HepG2 (cell line): ENCODE measurements around the gene ZNF213.

Experiments used
- FOSL1 ChIP-seq: sonication (generic); formaldehyde crosslinking; IDR thresholded peaks from 2 replicates; pipeline ENCODE4 v1.9.0; 2021; ENCODE audit warnings: missing genetic modification reagents, borderline replicate concordance
- MEIS2 ChIP-seq: sonication (generic); formaldehyde crosslinking; IDR thresholded peaks from 2 replicates; pipeline ENCODE4 v1.9.0; 2021; ENCODE audit warnings: mild to moderate bottlenecking, missing genetic modification reagents
- POLR2AphosphoS5 ChIP-seq: IDR thresholded peaks from 2 replicates; pipeline ENCODE4 v1.6.1; 2012; ENCODE audit warnings: low read depth, low read length
- RAD21 ChIP-seq: fragments of 450-650 bp; formaldehyde crosslinking; IDR thresholded peaks from 2 replicates; pipeline ENCODE4 v1.5.0; 2020; ENCODE audit warnings: mild to moderate bottlenecking
- SSRP1 ChIP-seq: IDR thresholded peaks from 2 replicates; pipeline ENCODE4 v1.6.1; 2016; ENCODE audit warnings: control low read depth
- SUZ12 ChIP-seq: fragments of 150-350 bp; IDR thresholded peaks from 2 replicates; pipeline ENCODE4 v1.6.1; 2014; ENCODE audit warnings: low read depth, low read length
- ZBTB21 ChIP-seq: sonication (generic); formaldehyde crosslinking; IDR thresholded peaks from 2 replicates; pipeline ENCODE4 v1.4.0; 2020; ENCODE audit warnings: missing genetic modification reagents
- ZNF207 ChIP-seq: fragments of 450-650 bp; IDR thresholded peaks from 2 replicates; pipeline ENCODE4 v1.6.1; 2016; ENCODE audit warnings: antibody characterized with exemption, borderline replicate concordance
- ZNF274 ChIP-seq: sonication (generic); formaldehyde crosslinking; IDR thresholded peaks from 2 replicates; pipeline ENCODE4 v1.5.1; 2020; ENCODE audit warnings: mild to moderate bottlenecking, missing genetic modification reagents
- ZNF350 ChIP-seq: sonication (generic); formaldehyde crosslinking; IDR thresholded peaks from 2 replicates; pipeline ENCODE4 v1.4.0; 2020; ENCODE audit warnings: mild to moderate bottlenecking, low read depth, missing genetic modification reagents, borderline replicate concordance
- TF ChIP-seq, protein P1 (sequence below): sonication (generic); formaldehyde crosslinking; IDR thresholded peaks from 2 replicates; pipeline ENCODE4 v1.5.0; 2020; ENCODE audit warnings: mild to moderate bottlenecking, missing genetic modification reagents, moderate library complexity
- TF ChIP-seq, protein P2 (sequence below): sonication (generic); formaldehyde crosslinking; IDR thresholded peaks from 2 replicates; pipeline ENCODE4 v1.5.1; 2020; ENCODE audit warnings: mild to moderate bottlenecking, missing genetic modification reagents, moderate library complexity
- TF ChIP-seq, protein P3 (sequence below): sonication (generic); formaldehyde crosslinking; IDR thresholded peaks from 2 replicates; pipeline ENCODE4 v1.5.1; 2020; ENCODE audit warnings: missing genetic modification reagents, mild to moderate bottlenecking, borderline replicate concordance

DNA sequence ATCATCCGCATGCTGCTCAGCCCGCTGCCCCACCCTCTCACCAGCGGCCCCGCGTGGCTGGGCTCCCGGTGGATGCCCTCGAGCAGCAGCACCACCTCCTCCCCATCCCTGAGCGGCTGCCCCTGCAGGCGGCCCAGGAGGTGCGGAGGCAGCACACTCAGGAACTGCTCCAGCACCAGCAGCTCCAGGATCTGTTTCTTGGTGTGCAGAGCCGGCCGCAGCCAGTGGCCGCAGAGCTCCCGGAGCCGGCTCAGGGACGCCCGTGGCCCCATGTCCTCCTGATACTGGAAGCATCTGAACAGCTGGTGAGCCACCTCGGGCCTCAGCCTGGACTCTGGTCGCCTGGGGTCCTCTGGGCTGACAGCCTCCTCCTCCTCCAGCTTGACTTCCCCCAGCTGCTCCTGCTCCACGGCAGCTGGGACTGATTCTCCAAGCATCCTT lies 42.3 kb upstream of the ZNF213 start:
- TF ChIP-seq, protein P1, sequence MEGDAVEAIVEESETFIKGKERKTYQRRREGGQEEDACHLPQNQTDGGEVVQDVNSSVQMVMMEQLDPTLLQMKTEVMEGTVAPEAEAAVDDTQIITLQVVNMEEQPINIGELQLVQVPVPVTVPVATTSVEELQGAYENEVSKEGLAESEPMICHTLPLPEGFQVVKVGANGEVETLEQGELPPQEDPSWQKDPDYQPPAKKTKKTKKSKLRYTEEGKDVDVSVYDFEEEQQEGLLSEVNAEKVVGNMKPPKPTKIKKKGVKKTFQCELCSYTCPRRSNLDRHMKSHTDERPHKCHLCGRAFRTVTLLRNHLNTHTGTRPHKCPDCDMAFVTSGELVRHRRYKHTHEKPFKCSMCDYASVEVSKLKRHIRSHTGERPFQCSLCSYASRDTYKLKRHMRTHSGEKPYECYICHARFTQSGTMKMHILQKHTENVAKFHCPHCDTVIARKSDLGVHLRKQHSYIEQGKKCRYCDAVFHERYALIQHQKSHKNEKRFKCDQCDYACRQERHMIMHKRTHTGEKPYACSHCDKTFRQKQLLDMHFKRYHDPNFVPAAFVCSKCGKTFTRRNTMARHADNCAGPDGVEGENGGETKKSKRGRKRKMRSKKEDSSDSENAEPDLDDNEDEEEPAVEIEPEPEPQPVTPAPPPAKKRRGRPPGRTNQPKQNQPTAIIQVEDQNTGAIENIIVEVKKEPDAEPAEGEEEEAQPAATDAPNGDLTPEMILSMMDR (CRISPR knock-in tag): peak; percentile 28; the same call in 1 of the 2 replicates
- TF ChIP-seq ZBTB21 (CRISPR knock-in tag): no peak
- no peak for TF ChIP-seq MEIS2
- TF ChIP-seq, protein P2, sequence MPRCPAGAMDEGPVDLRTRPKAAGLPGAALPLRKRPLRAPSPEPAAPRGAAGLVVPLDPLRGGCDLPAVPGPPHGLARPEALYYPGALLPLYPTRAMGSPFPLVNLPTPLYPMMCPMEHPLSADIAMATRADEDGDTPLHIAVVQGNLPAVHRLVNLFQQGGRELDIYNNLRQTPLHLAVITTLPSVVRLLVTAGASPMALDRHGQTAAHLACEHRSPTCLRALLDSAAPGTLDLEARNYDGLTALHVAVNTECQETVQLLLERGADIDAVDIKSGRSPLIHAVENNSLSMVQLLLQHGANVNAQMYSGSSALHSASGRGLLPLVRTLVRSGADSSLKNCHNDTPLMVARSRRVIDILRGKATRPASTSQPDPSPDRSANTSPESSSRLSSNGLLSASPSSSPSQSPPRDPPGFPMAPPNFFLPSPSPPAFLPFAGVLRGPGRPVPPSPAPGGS: no peak
- no peak for TF ChIP-seq FOSL1 (CRISPR knock-in tag)
- TF ChIP-seq SUZ12: no peak
- no peak; the same call in 1 of the 2 replicates for TF ChIP-seq ZNF350 (CRISPR knock-in tag)
- TF ChIP-seq RAD21 (CRISPR knock-in tag): no peak
- TF ChIP-seq, protein P3, sequence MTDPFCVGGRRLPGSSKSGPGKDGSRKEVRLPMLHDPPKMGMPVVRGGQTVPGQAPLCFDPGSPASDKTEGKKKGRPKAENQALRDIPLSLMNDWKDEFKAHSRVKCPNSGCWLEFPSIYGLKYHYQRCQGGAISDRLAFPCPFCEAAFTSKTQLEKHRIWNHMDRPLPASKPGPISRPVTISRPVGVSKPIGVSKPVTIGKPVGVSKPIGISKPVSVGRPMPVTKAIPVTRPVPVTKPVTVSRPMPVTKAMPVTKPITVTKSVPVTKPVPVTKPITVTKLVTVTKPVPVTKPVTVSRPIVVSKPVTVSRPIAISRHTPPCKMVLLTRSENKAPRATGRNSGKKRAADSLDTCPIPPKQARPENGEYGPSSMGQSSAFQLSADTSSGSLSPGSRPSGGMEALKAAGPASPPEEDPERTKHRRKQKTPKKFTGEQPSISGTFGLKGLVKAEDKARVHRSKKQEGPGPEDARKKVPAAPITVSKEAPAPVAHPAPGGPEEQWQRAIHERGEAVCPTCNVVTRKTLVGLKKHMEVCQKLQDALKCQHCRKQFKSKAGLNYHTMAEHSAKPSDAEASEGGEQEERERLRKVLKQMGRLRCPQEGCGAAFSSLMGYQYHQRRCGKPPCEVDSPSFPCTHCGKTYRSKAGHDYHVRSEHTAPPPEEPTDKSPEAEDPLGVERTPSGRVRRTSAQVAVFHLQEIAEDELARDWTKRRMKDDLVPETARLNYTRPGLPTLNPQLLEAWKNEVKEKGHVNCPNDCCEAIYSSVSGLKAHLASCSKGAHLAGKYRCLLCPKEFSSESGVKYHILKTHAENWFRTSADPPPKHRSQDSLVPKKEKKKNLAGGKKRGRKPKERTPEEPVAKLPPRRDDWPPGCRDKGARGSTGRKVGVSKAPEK: no peak
- TF ChIP-seq SSRP1 (CRISPR knock-in tag): no peak
- no peak for TF ChIP-seq ZNF207
- no peak for TF ChIP-seq ZNF274
- no peak for TF ChIP-seq POLR2AphosphoS5
